HepG2 (cell line): ENCODE data around the gene GRHPR. TPM values are rescaled to one million over a fixed set of nuclear protein-coding genes. Genes with fewer than 3 reads are reported as not detected.
A peak's percentile ranks its signal among the peaks of the same experiment; 100 is the strongest.

Source experiments
- AKAP8 ChIP-seq: sonication (generic); formaldehyde crosslinking; IDR thresholded peaks from 2 replicates; pipeline ENCODE4 v1.5.1; 2020; ENCODE audit warnings: mild to moderate bottlenecking, missing genetic modification reagents
- BHLHE40 ChIP-seq: IDR thresholded peaks from 2 replicates; pipeline ENCODE4 v1.6.1; 2011; ENCODE audit warnings: low read length, improper control_type of control experiment
- CENPX ChIP-seq: sonication (generic); formaldehyde crosslinking; IDR thresholded peaks from 2 replicates; pipeline ENCODE4 v1.9.0; 2021; ENCODE audit warnings: mild to moderate bottlenecking, missing genetic modification reagents, moderate library complexity
- CHD2 ChIP-seq: IDR thresholded peaks from 2 replicates; pipeline ENCODE4 v1.6.1; 2011; ENCODE audit warnings: low read depth, low read length, improper control_type of control experiment
- HHEX ChIP-seq: IDR thresholded peaks from 2 replicates; pipeline ENCODE4 v1.6.1; 2016; ENCODE audit warnings: control low read depth
- HMG20B ChIP-seq: conservative IDR thresholded peaks from 2 replicates; pipeline ENCODE4 v1.6.1; 2016; ENCODE audit warnings: missing genetic modification reagents, missing compliant biosample characterization
- HOXA3 ChIP-seq: sonication (generic); formaldehyde crosslinking; IDR thresholded peaks from 2 replicates; pipeline ENCODE4 v1.5.0; 2020; ENCODE audit warnings: missing genetic modification reagents
- KDM6A ChIP-seq: IDR thresholded peaks from 2 replicates; pipeline ENCODE4 v1.6.1; 2016; ENCODE audit warnings: low read depth
- MATR3 ChIP-seq: sonication (generic); formaldehyde crosslinking; IDR thresholded peaks from 2 replicates; pipeline ENCODE4 v1.4.0; 2020; ENCODE audit warnings: missing genetic modification reagents
- MED8 ChIP-seq: sonication (generic); formaldehyde crosslinking; IDR thresholded peaks from 2 replicates; pipeline ENCODE4 v1.8.1; 2023; ENCODE audit warnings: mild to moderate bottlenecking, missing genetic modification reagents; ENCODE audit not compliant: insufficient replicate concordance
- MYC ChIP-seq: sonication (generic); formaldehyde crosslinking; IDR thresholded peaks from 2 replicates; pipeline ENCODE4 v1.9.0; 2021; ENCODE audit warnings: missing genetic modification reagents, borderline replicate concordance
- NBN ChIP-seq: fragments of 450-650 bp; conservative IDR thresholded peaks from 2 replicates; pipeline ENCODE4 v1.6.1; 2017
- NR3C1 ChIP-seq: sonication (generic); formaldehyde crosslinking; IDR thresholded peaks from 2 replicates; pipeline ENCODE4 v1.4.0; 2020; ENCODE audit warnings: missing genetic modification reagents
- TRIM24 ChIP-seq: sonication (generic); formaldehyde crosslinking; IDR thresholded peaks from 2 replicates; pipeline ENCODE4 v1.8.0; 2022; ENCODE audit warnings: mild to moderate bottlenecking, missing genetic modification reagents
- ZBTB7A ChIP-seq: sonication (generic); formaldehyde crosslinking; IDR thresholded peaks from 2 replicates; pipeline ENCODE4 v1.8.0; 2022; ENCODE audit warnings: mild to moderate bottlenecking, missing genetic modification reagents
- ZNF24 ChIP-seq: fragments of 450-650 bp; IDR thresholded peaks from 2 replicates; pipeline ENCODE4 v1.6.1; 2017; ENCODE audit warnings: antibody characterized with exemption, mild to moderate bottlenecking
- ZNF292 ChIP-seq: sonication (generic); formaldehyde crosslinking; IDR thresholded peaks from 2 replicates; pipeline ENCODE4 v1.8.1; 2022; ENCODE audit warnings: mild to moderate bottlenecking, low read depth, missing genetic modification reagents, borderline replicate concordance
- ZNF350 ChIP-seq: sonication (generic); formaldehyde crosslinking; IDR thresholded peaks from 2 replicates; pipeline ENCODE4 v1.4.0; 2020; ENCODE audit warnings: mild to moderate bottlenecking, low read depth, missing genetic modification reagents, borderline replicate concordance
- ZNF383 ChIP-seq: sonication (generic); formaldehyde crosslinking; IDR thresholded peaks from 2 replicates; pipeline ENCODE4 v1.4.0; 2020; ENCODE audit warnings: missing genetic modification reagents, mild to moderate bottlenecking, borderline replicate concordance
- ZNF530 ChIP-seq: sonication (generic); formaldehyde crosslinking; IDR thresholded peaks from 2 replicates; pipeline ENCODE4 v1.5.0; 2020; ENCODE audit warnings: low read depth, mild to moderate bottlenecking, missing genetic modification reagents
- ZNF629 ChIP-seq: sonication (generic); formaldehyde crosslinking; conservative IDR thresholded peaks from 2 replicates; pipeline ENCODE4 v1.5.0; 2020; ENCODE audit warnings: missing genetic modification reagents
- ZNF709 ChIP-seq: sonication (generic); formaldehyde crosslinking; IDR thresholded peaks from 2 replicates; pipeline ENCODE4 v1.5.0; 2020; ENCODE audit warnings: mild to moderate bottlenecking, missing genetic modification reagents
- ZNF747 ChIP-seq: sonication (generic); formaldehyde crosslinking; IDR thresholded peaks from 2 replicates; pipeline ENCODE4 v1.8.1; 2023; ENCODE audit warnings: missing genetic modification reagents, mild to moderate bottlenecking, borderline replicate concordance
- ZNF878 ChIP-seq: sonication (generic); formaldehyde crosslinking; IDR thresholded peaks from 2 replicates; pipeline ENCODE4 v1.8.1; 2023; ENCODE audit warnings: mild to moderate bottlenecking, missing genetic modification reagents, moderate library complexity
- polyA plus RNA-seq, 8 experiments: library from polyadenylated mRNA; depleted of rRNA in 3 of 8; stranded (reverse) in 7 of 8; unstranded in 1 of 8; fragments of >200 nt; fragmentation: Illumina TruSeq in 4 of 8; extraction: Trizol in 4 of 8; gene quantifications; 2 replicates each; pipeline versions ENCODE4 v1.2.1 to v1.2.3, GENCODE V29; 2011 to 2016; ENCODE audit warnings: low read depth in 4 of 8, missing spikeins in 1 of 8, mixed read lengths in 1 of 8; ENCODE audit not compliant: insufficient read depth in 1 of 8
- total RNA-seq, 5 experiments: library from RNA; depleted of rRNA; stranded (reverse); fragments of >200 nt; fragmentation: Illumina TruSeq; extraction: Trizol; gene quantifications; 2 replicates each; pipeline ENCODE4 v1.2.3, GENCODE V29; 2016; ENCODE audit warnings: low read depth in 1 of 5
- TF ChIP-seq, protein P1 (sequence below): IDR thresholded peaks from 2 replicates; pipeline ENCODE4 v1.6.1; 2016; ENCODE audit warnings: missing genetic modification reagents, missing compliant biosample characterization
- TF ChIP-seq, protein P2 (sequence below): sonication (generic); formaldehyde crosslinking; IDR thresholded peaks from 2 replicates; pipeline ENCODE4 v1.8.0; 2023; ENCODE audit warnings: mild to moderate bottlenecking, missing genetic modification reagents
- TF ChIP-seq, protein P3 (sequence below): sonication (generic); formaldehyde crosslinking; IDR thresholded peaks from 2 replicates; pipeline ENCODE4 v1.4.0; 2020; ENCODE audit warnings: low read depth, mild to moderate bottlenecking, missing genetic modification reagents
- TF ChIP-seq, protein P4 (sequence below): sonication (generic); formaldehyde crosslinking; conservative IDR thresholded peaks from 2 replicates; pipeline ENCODE4 v1.8.1; 2023; ENCODE audit warnings: missing genetic modification reagents
- TF ChIP-seq, protein P5 (sequence below): sonication (generic); formaldehyde crosslinking; IDR thresholded peaks from 2 replicates; pipeline ENCODE4 v1.8.1; 2023; ENCODE audit warnings: mild to moderate bottlenecking, moderate library complexity, missing genetic modification reagents

GRHPR gene
- total and polyA plus RNA-seq, 2 of the 13 experiments (the other 11 are each of a cell fraction or from before 2014, with no cell fraction given): 113 to 115 TPM

DNA sequence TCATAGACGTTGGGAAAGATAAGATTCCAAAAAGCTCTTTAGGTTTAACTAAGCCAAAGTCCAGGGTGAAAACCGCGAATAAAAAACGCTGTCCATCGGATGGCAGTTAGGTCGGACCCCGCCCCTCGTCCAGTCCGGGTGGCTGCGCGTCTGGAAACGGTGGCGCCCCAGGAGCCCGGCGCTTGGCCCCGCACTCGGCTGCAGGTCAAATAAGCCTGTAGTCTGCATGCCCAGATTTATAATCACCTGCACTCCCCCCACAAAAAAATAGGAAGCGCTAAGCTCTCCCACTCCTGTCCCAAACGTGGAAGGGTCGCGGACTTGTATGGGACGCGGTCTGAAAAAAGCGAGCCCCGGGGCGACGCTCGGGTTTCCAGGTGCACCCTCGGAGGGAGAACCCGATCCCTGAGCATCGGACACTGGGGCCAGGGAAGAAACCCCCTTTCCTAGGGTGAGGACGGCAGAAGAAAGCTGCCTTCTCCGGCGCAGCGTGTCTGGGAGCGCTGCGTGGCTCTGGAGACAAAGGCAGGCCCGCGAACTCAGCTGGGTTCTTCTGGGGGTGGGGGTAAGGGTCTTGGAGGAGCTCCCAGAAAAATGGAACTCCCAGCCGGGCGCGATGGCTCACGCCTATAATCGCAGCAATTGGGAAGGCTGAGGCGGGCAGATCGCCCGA is 43.7 kb downstream of the GRHPR start (continued):
- TF ChIP-seq HOXA3 (CRISPR knock-in tag) (no peak), ZNF292 (no peak), ZNF878 (CRISPR knock-in tag) (no peak), ZNF350 (CRISPR knock-in tag) (no peak; the same call in 1 of the 2 replicates), KDM6A (CRISPR knock-in tag) (no peak), MYC (CRISPR knock-in tag) (no peak; the same call in 1 of the 2 replicates), MATR3 (CRISPR knock-in tag) (no peak), ZNF709 (CRISPR knock-in tag) (no peak), ZNF24 (no peak), BHLHE40 (no peak), CHD2 (no peak), TRIM24 (CRISPR knock-in tag) (no peak), HMG20B (CRISPR knock-in tag) (no peak), HHEX (CRISPR knock-in tag) (no peak), NR3C1 (no peak), MED8 (CRISPR knock-in tag) (no peak), ZNF747 (CRISPR knock-in tag) (no peak; the same call in 1 of the 2 replicates), ZNF629 (CRISPR knock-in tag) (0 out of 2 replicates have a peak, but pooled peaks have one; percentile 43), ZNF530 (CRISPR knock-in tag) (no peak), AKAP8 (CRISPR knock-in tag) (no peak), ZBTB7A (no peak), CENPX (CRISPR knock-in tag) (no peak), NBN (no peak), ZNF383 (no peak)
- TF ChIP-seq, protein P1, sequence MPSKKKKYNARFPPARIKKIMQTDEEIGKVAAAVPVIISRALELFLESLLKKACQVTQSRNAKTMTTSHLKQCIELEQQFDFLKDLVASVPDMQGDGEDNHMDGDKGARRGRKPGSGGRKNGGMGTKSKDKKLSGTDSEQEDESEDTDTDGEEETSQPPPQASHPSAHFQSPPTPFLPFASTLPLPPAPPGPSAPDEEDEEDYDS: no peak
- TF ChIP-seq, protein P2, sequence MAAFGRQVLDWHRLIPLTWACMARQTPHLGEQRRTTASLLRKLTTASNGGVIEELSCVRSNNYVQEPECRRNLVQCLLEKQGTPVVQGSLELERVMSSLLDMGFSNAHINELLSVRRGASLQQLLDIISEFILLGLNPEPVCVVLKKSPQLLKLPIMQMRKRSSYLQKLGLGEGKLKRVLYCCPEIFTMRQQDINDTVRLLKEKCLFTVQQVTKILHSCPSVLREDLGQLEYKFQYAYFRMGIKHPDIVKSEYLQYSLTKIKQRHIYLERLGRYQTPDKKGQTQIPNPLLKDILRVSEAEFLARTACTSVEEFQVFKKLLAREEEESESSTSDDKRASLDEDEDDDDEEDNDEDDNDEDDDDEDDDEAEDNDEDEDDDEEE (CRISPR knock-in tag): 0 out of 2 replicates have a peak, but pooled peaks have one; percentile 19
- TF ChIP-seq, protein P3, sequence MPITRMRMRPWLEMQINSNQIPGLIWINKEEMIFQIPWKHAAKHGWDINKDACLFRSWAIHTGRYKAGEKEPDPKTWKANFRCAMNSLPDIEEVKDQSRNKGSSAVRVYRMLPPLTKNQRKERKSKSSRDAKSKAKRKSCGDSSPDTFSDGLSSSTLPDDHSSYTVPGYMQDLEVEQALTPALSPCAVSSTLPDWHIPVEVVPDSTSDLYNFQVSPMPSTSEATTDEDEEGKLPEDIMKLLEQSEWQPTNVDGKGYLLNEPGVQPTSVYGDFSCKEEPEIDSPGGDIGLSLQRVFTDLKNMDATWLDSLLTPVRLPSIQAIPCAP: 0 out of 2 replicates have a peak, but pooled peaks have one; percentile 12
- TF ChIP-seq, protein P4, sequence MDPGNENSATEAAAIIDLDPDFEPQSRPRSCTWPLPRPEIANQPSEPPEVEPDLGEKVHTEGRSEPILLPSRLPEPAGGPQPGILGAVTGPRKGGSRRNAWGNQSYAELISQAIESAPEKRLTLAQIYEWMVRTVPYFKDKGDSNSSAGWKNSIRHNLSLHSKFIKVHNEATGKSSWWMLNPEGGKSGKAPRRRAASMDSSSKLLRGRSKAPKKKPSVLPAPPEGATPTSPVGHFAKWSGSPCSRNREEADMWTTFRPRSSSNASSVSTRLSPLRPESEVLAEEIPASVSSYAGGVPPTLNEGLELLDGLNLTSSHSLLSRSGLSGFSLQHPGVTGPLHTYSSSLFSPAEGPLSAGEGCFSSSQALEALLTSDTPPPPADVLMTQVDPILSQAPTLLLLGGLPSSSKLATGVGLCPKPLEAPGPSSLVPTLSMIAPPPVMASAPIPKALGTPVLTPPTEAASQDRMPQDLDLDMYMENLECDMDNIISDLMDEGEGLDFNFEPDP (CRISPR knock-in tag): no peak
- TF ChIP-seq, protein P5, sequence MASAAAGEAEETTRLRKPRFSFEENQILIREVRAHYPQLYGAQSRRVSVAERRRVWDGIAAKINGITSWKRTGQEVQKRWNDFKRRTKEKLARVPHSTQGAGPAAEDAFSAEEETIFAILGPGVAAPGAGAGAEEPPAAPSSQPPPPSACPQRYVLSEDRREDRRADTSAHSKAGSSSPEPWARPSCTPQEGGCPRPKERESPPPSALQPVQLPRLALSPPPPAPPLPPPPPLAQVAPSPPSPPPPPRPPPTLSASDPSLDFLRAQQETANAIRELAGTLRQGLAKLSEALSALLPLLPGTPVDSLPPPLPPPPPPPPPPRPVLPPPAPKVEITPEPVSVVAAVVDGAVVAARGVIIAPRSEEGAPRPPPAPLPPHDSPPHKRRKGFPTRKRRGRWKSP: peak; percentile 55; the same call in 1 of the 2 replicates
